Liver (tissue), 9 donors: ENCODE measurements around the gene GPR55. TPM values are rescaled to one million over a fixed set of nuclear protein-coding genes. Genes with fewer than 3 reads are reported as not detected.
A peak's percentile ranks its signal among the peaks of the same experiment; 100 is the strongest.

Experiments used
- DNase-seq: peaks from one replicate; pipeline ENCODE4 v3.0.0-alpha.2; 2017; ENCODE audit warnings: low spot score
- H3K27ac ChIP-seq, 2 donors: one replicate each; pipeline ENCODE4 v1.7.0; 2013; ENCODE audit warnings: inconsistent platforms in 2 of 2, low read length in 2 of 2, control low read depth in 1 of 2, low read depth in 1 of 2, mild to moderate bottlenecking in 1 of 2
- H3K27me3 ChIP-seq, 4 donors: one replicate each; pipeline versions ENCODE4 v1.6.1 to v1.7.0; 2013; ENCODE audit warnings: low read length in 3 of 4, inconsistent platforms in 1 of 4, mild to moderate bottlenecking in 1 of 4, moderate library complexity in 1 of 4; ENCODE audit not compliant: control insufficient read depth in 4 of 4, insufficient read depth in 4 of 4
- H3K36me3 ChIP-seq, 4 donors: one replicate each; pipeline versions ENCODE4 v1.6.1 to v1.7.0; 2013; ENCODE audit warnings: low read length in 3 of 4, mild to moderate bottlenecking in 3 of 4, low read depth in 1 of 4, moderate library complexity in 1 of 4; ENCODE audit not compliant: control insufficient read depth in 4 of 4, insufficient read depth in 3 of 4
- H3K4me1 ChIP-seq, 4 donors: one replicate each; pipeline versions ENCODE4 v1.6.1 to v1.7.0; 2013; ENCODE audit warnings: low read length in 3 of 4, mild to moderate bottlenecking in 3 of 4, moderate library complexity in 1 of 4; ENCODE audit not compliant: control insufficient read depth in 4 of 4, insufficient read depth in 4 of 4
- H3K4me3 ChIP-seq, 3 donors: one replicate each; pipeline versions ENCODE4 v1.6.1 to v1.7.0; 2013; ENCODE audit warnings: low read length in 3 of 3, control low read depth in 1 of 3, low read depth in 1 of 3, mild to moderate bottlenecking in 1 of 3
- H3K9ac ChIP-seq, 2 donors: one replicate each; pipeline ENCODE4 v1.7.0; 2013; ENCODE audit warnings: low read length in 2 of 2, mild to moderate bottlenecking in 2 of 2, moderate library complexity in 2 of 2, control low read depth in 1 of 2, low read depth in 1 of 2
- H3K9me3 ChIP-seq, 4 donors: one replicate each; pipeline versions ENCODE4 v1.6.1 to v1.7.0; 2013; ENCODE audit warnings: low read length in 3 of 4; ENCODE audit not compliant: control insufficient read depth in 4 of 4
- ATF3 ChIP-seq: IDR thresholded peaks from 2 replicates; pipeline ENCODE4 v1.6.1; 2016; ENCODE audit warnings: antibody characterized with exemption
- CTCF ChIP-seq: fragments of 150-350 bp; IDR thresholded peaks from 2 replicates; pipeline ENCODE4 v1.5.1; 2017; ENCODE audit warnings: improper control_type of control experiment, low read depth, low read length; ENCODE audit not compliant: missing input control
- EGR1 ChIP-seq, 2 donors: IDR thresholded peaks; 2 replicates each; pipeline ENCODE4 v1.6.1; 2016 to 2018; ENCODE audit warnings: antibody characterized with exemption in 2 of 2, low read depth in 2 of 2
- FOXA1 ChIP-seq: IDR thresholded peaks from 2 replicates; pipeline ENCODE4 v1.6.1; 2016; ENCODE audit warnings: antibody characterized with exemption
- FOXA2 ChIP-seq: IDR thresholded peaks from 2 replicates; pipeline ENCODE4 v1.6.1; 2016; ENCODE audit warnings: antibody characterized with exemption
- GABPA ChIP-seq, 2 donors: IDR thresholded peaks in 1 of 2; conservative IDR thresholded peaks in 1 of 2; 2 replicates each; pipeline ENCODE4 v1.6.1; 2016; ENCODE audit warnings: antibody characterized with exemption in 2 of 2, mild to moderate bottlenecking in 1 of 2, moderate library complexity in 1 of 2
- HNF4A ChIP-seq, 2 donors: conservative IDR thresholded peaks; 2 replicates each; pipeline ENCODE4 v1.6.1; 2016; ENCODE audit warnings: antibody characterized with exemption in 2 of 2, mild to moderate bottlenecking in 2 of 2
- HNF4G ChIP-seq: IDR thresholded peaks from 2 replicates; pipeline ENCODE4 v1.6.1; 2016; ENCODE audit warnings: antibody characterized with exemption
- JUND ChIP-seq, 2 donors: IDR thresholded peaks; 2 replicates each; pipeline ENCODE4 v1.6.1; 2016; ENCODE audit warnings: antibody characterized with exemption in 2 of 2
- MAX ChIP-seq: IDR thresholded peaks from 2 replicates; pipeline ENCODE4 v1.6.1; 2016; ENCODE audit warnings: antibody characterized with exemption
- NR2F2 ChIP-seq: IDR thresholded peaks from 2 replicates; pipeline ENCODE4 v1.6.1; 2016; ENCODE audit warnings: antibody characterized with exemption
- RAD21 ChIP-seq, 2 donors: IDR thresholded peaks; 2 replicates each; pipeline ENCODE4 v1.6.1; 2016; ENCODE audit warnings: antibody characterized with exemption in 2 of 2, mild to moderate bottlenecking in 2 of 2
- REST ChIP-seq: IDR thresholded peaks from 2 replicates; pipeline ENCODE4 v1.6.1; 2016; ENCODE audit warnings: antibody characterized with exemption, mild to moderate bottlenecking
- RXRA ChIP-seq, 2 donors: IDR thresholded peaks; 2 replicates each; pipeline ENCODE4 v1.6.1; 2017 to 2018; ENCODE audit warnings: antibody characterized with exemption in 2 of 2, mild to moderate bottlenecking in 1 of 2
- SP1 ChIP-seq: IDR thresholded peaks from 2 replicates; pipeline ENCODE4 v1.6.1; 2018; ENCODE audit warnings: antibody characterized with exemption, mild to moderate bottlenecking
- TAF1 ChIP-seq: conservative IDR thresholded peaks from 2 replicates; pipeline ENCODE4 v1.6.1; 2016; ENCODE audit warnings: antibody characterized with exemption, mild to moderate bottlenecking
- YY1 ChIP-seq: IDR thresholded peaks from 2 replicates; pipeline ENCODE4 v1.6.1; 2016; ENCODE audit warnings: antibody characterized with exemption, mild to moderate bottlenecking
- ZBTB33 ChIP-seq: IDR thresholded peaks from 2 replicates; pipeline ENCODE4 v1.6.1; 2016; ENCODE audit warnings: antibody characterized with exemption
- WGBS: extraction: QIAGEN DNeasy Blood & Tissue Kit; methylation state at CpG from one replicate; pipeline ENCODE4 v1.1.7; 2013; 5-methylcytosine and 5-hydroxymethylcytosine counted together
- polyA plus RNA-seq, 2 donors: library from polyadenylated mRNA; stranded (reverse) in 1 of 2; unstranded in 1 of 2; fragments of 200-250 nt in 1 of 2; fragments of >200 nt in 1 of 2; fragmentation: Nextera tagmentation in 1 of 2; extraction: Ambion mirVana in 1 of 2; gene quantifications; one replicate each; pipeline versions ENCODE4 v1.2.1 to v1.2.3, GENCODE V29; 2013 to 2015
- total RNA-seq, 2 donors: library from RNA; depleted of rRNA; stranded (reverse); fragments of >200 nt; gene quantifications; one replicate each; pipeline ENCODE4 v1.2.3, GENCODE V29; 2014
- donor health status: healthy.
- donor health status: healthy.
- donor health status: healthy.
- donor health status: healthy.
- donor health status: healthy.

Gene GPR55
- total and polyA plus RNA-seq, 4 donors: 0.05 to 0.17 (median 0.10) TPM; not detected in 1

GRCh38 chr2:230905448-230906421 is 19.3 kb downstream of the GPR55 start:
- H3K9me3 ChIP-seq: no peaks in the 10 kb centered on the region
- no peaks in the 10 kb centered on the region for H3K36me3 ChIP-seq
- peak; percentile 27 for DNase-seq
- 73% methylated on average over 18 of the region's 18 CpGs for WGBS
- no peak overlapping the region for H3K27ac ChIP-seq
- peaks cover 0 to 3% (median 0%) of the 10 kb centered on the region in 4 donors for H3K27me3 ChIP-seq
- TF ChIP-seq EGR1 (IDR thresholded peaks at IDR 0.05; ENCODE audit: low read depth in 2 of 2): no peak
- TF ChIP-seq GABPA (IDR thresholded peaks at IDR 0.05 in 1 of 2, conservative IDR thresholded peaks at IDR 0.05 in 1 of 2): no peak
- no peak for TF ChIP-seq RAD21 (IDR thresholded peaks at IDR 0.05)
- no peak for TF ChIP-seq ZBTB33
- no peak for TF ChIP-seq YY1
- TF ChIP-seq RXRA (IDR thresholded peaks at IDR 0.05): no peak
- no peak for TF ChIP-seq FOXA2
- H3K9ac ChIP-seq: no peak overlapping the region
- no peak overlapping the region for H3K4me3 ChIP-seq
- no peaks in the 10 kb centered on the region for H3K4me1 ChIP-seq

GRCh38 chr2:230904856-230905447 is 20.1 kb downstream of the GPR55 start:
- TF ChIP-seq HNF4A (conservative IDR thresholded peaks at IDR 0.05) (no peak), ZBTB33 (no peak), RAD21 (IDR thresholded peaks at IDR 0.05) (no peak), FOXA1 (no peak), CTCF (no peak), EGR1 (IDR thresholded peaks at IDR 0.05; ENCODE audit: low read depth in 2 of 2) (no peak), NR2F2 (no peak), GABPA (IDR thresholded peaks at IDR 0.05 in 1 of 2, conservative IDR thresholded peaks at IDR 0.05 in 1 of 2) (no peak), JUND (IDR thresholded peaks at IDR 0.05) (no peak), YY1 (no peak), TAF1 (no peak), ATF3 (no peak), REST (no peak), HNF4G (no peak), SP1 (no peak), MAX (no peak), RXRA (IDR thresholded peaks at IDR 0.05) (no peak)
- Histone ChIP-seq H3K9ac (no peak overlapping the region), H3K4me1 (no peaks in the 10 kb centered on the region), H3K27ac (no peak overlapping the region), H3K9me3 (no peaks in the 10 kb centered on the region), H3K27me3 (peaks cover 0 to 3% (median 0%) of the 10 kb centered on the region in 4 donors), H3K36me3 (no peaks in the 10 kb centered on the region), H3K4me3 (no peak overlapping the region)
- DNase-seq: peak; percentile 31
- 88% methylated on average over 15 of the region's 15 CpGs for WGBS
